Skin epidermis (tissue), 12 donors: ENCODE data around the gene UNC45A.
"Not testable (repeated sequence)": the region's sequence is repeated elsewhere in the genome, so short reads cannot be mapped to it uniquely, and the experiment has no call there.

Experiments
- H3K27ac ChIP-seq, 21 experiments: fragments of 200-600 bp; sonication (generic) in 11 of 21; one replicate each; pipeline ENCODE4 v1.5.0; 2020; ENCODE audit warnings: mild to moderate bottlenecking in 3 of 21, inconsistent platforms in 2 of 21, moderate library complexity in 2 of 21
- H3K4me3 ChIP-seq, 7 experiments: fragments of 200-600 bp; sonication (generic) in 2 of 7; one replicate each; pipeline ENCODE4 v1.5.0; 2020; ENCODE audit warnings: inconsistent platforms in 2 of 7, mild to moderate bottlenecking in 2 of 7, moderate library complexity in 1 of 7

UNC45A gene

GRCh38 chr15:90902040-90902839, 32.8 kb upstream of the UNC45A start:
- Histone ChIP-seq H3K27ac (peak overlapping the region; percentile 49 to 96 (median 87)), H3K4me3 (peak overlapping the region; percentile 71 to 86 (median 78))

GRCh38 chr15:90902840-90903732, 32.0 kb upstream of the UNC45A start, which contains the start of gene MAN2A2:
Gene MAN2A2, plus strand, starts transcription at chr15:90903302. Its CDS starts 906 bp downstream, at chr15:90904208.
- peak within 1 kb of the TSS; percentile 71 to 86 (median 78) for H3K4me3 ChIP-seq
- peak within 1 kb of the TSS; percentile 52 to 96 (median 90) for H3K27ac ChIP-seq

GRCh38 chr15:90903733-90904536, 31.1 kb upstream of the UNC45A start:
- H3K27ac ChIP-seq, result peak overlapping the region in 17 of 21 experiments; percentile 75 to 96 (median 91)
- peak overlapping the region; percentile 71 to 86 (median 78) for H3K4me3 ChIP-seq

- Histone ChIP-seq H3K4me3 (no peak overlapping the region), H3K27ac (no peak overlapping the region)
These were observed 30.3 kb upstream of the UNC45A start for GRCh38 chr15:90904746-90905145.

GRCh38 chr15:90905306-90906180, 29.5 kb upstream of the UNC45A start:
- H3K27ac ChIP-seq, result no peak overlapping the region
- no peak overlapping the region for H3K4me3 ChIP-seq

- H3K27ac ChIP-seq, result peak overlapping the region in 1 of 21 experiments; percentile 36
- no peak overlapping the region for H3K4me3 ChIP-seq
These were observed 28.8 kb upstream of the UNC45A start for GRCh38 chr15:90906181-90906849.

GRCh38 chr15:90907051-90907660, 27.9 kb upstream of the UNC45A start:
- no peak overlapping the region for H3K4me3 ChIP-seq
- peak overlapping the region in 3 of 21 experiments; percentile 5 to 41 (median 36) for H3K27ac ChIP-seq

- peak overlapping the region in 2 of 21 experiments; percentile 5 to 24 for H3K27ac ChIP-seq
- no peak overlapping the region for H3K4me3 ChIP-seq
These were observed 27.1 kb upstream of the UNC45A start for GRCh38 chr15:90907838-90908507.

- not testable (repeated sequence) for H3K27ac ChIP-seq, H3K4me3 ChIP-seq
These were observed 25.6 kb upstream of the UNC45A start for GRCh38 chr15:90909449-90909848.

- no peak overlapping the region for H3K4me3 ChIP-seq
- no peak overlapping the region for H3K27ac ChIP-seq
These were observed 25.1 kb upstream of the UNC45A start for GRCh38 chr15:90909976-90910375.

- Histone ChIP-seq H3K27ac (no peak overlapping the region), H3K4me3 (no peak overlapping the region)
These were observed 24.4 kb upstream of the UNC45A start for GRCh38 chr15:90910441-90911301.

GRCh38 chr15:90911302-90911623, 23.8 kb upstream of the UNC45A start:
- Histone ChIP-seq H3K4me3 (no peak overlapping the region), H3K27ac (no peak overlapping the region)

GRCh38 chr15:90911906-90912769, 22.9 kb upstream of the UNC45A start:
- no peak overlapping the region for H3K27ac ChIP-seq

GRCh38 chr15:90912770-90913075, 22.4 kb upstream of the UNC45A start:
- no peak overlapping the region for H3K27ac ChIP-seq
- H3K4me3 ChIP-seq, result no peak overlapping the region

More at GRCh38 chr15:90911906-90912769, 22.9 kb upstream of the UNC45A start:
- no peak overlapping the region for H3K4me3 ChIP-seq

GRCh38 chr15:90913398-90913944, 21.6 kb upstream of the UNC45A start:
- no peak overlapping the region for H3K4me3 ChIP-seq
- H3K27ac ChIP-seq, result no peak overlapping the region
